HFFc6 (cell line): Measurements from ENCODE around the gene OSR1. TPM values are rescaled to one million over a fixed set of nuclear protein-coding genes. Genes with fewer than 3 reads are reported as not detected.
A peak's percentile ranks its signal among the peaks of the same experiment; 100 is the strongest.

Source experiments
- DNase-seq: peaks from one replicate; pipeline ENCODE4 v3.0.0-alpha.2; 2018
- H3K27ac Mint-ChIP-seq: 2 replicates; pipeline ENCODE4 v1.8.0; 2020; ENCODE audit warnings: mild to moderate bottlenecking, mixed read lengths
- H3K27me3 Mint-ChIP-seq: 2 replicates; pipeline ENCODE4 v1.8.0; 2021; ENCODE audit warnings: mild to moderate bottlenecking, moderate library complexity, mixed read lengths; ENCODE audit not compliant: insufficient read depth
- H3K36me3 Mint-ChIP-seq: 2 replicates; pipeline ENCODE4 v1.8.0; 2021; ENCODE audit warnings: low read depth, mixed read lengths
- H3K4me1 Mint-ChIP-seq: 2 replicates; pipeline ENCODE4 v1.8.0; 2020; ENCODE audit warnings: low read depth, mixed read lengths
- H3K4me3 Mint-ChIP-seq: 2 replicates; pipeline ENCODE4 v1.8.0; 2020; ENCODE audit warnings: mild to moderate bottlenecking, moderate library complexity, mixed read lengths
- H3K9me3 Mint-ChIP-seq: 2 replicates; pipeline ENCODE4 v1.8.0; 2020; ENCODE audit warnings: mild to moderate bottlenecking, mixed read lengths
- CTCF ChIP-seq: fragments of 200-600 bp; sonication (generic); IDR thresholded peaks from 2 replicates; pipeline ENCODE4 v1.5.0; 2021; ENCODE audit warnings: antibody characterized with exemption, mild to moderate bottlenecking
- total RNA-seq, 6 experiments: library from RNA; stranded (reverse); fragmentation: NEBNext Ultra II Directional; extraction: Animal tissue kit (Norgen Biotek cat#: 25700); gene quantifications; 2 replicates in 1 of 6; 3 replicates in 5 of 6; pipeline ENCODE4 v1.2.3, GENCODE V29; 2021

Gene OSR1
- total RNA-seq, 6 experiments from 2014 or later, result 5.4 to 11.9 (median 11.1) TPM

GRCh38 chr2:19351499-19351898 is 6.9 kb downstream of the OSR1 start:
- H3K27ac Mint-ChIP-seq, result no peak overlapping the region

GRCh38 chr2:19350678-19351401 is 7.6 kb downstream of the OSR1 start:
- H3K4me3 Mint-ChIP-seq, result no peak overlapping the region
- H3K27me3 Mint-ChIP-seq, result peaks cover 5% of the 10 kb centered on the region
- no peak for TF ChIP-seq CTCF
- H3K27ac Mint-ChIP-seq, result no peak overlapping the region
- no peaks in the 10 kb centered on the region; the same call in 1 of the 2 replicates for H3K9me3 Mint-ChIP-seq
- peaks cover 8% of the 10 kb centered on the region for H3K4me1 Mint-ChIP-seq
- H3K36me3 Mint-ChIP-seq, result peaks cover 45% of the 10 kb centered on the region
- DNase-seq, result no peak

More at GRCh38 chr2:19351499-19351898, 6.9 kb downstream of the OSR1 start:
- H3K27me3 Mint-ChIP-seq, result peaks cover 9% of the 10 kb centered on the region
- no peaks in the 10 kb centered on the region; the same call in 1 of the 2 replicates for H3K9me3 Mint-ChIP-seq
- H3K4me3 Mint-ChIP-seq, result no peak overlapping the region
- peaks cover 12% of the 10 kb centered on the region for H3K4me1 Mint-ChIP-seq
- no peak for DNase-seq
- peaks cover 43% of the 10 kb centered on the region for H3K36me3 Mint-ChIP-seq
- TF ChIP-seq CTCF, result no peak

- peak; percentile 77 for TF ChIP-seq CTCF
- Mint-ChIP-seq H3K27ac (no peak overlapping the region), H3K9me3 (no peaks in the 10 kb centered on the region; the same call in 1 of the 2 replicates), H3K36me3 (peaks cover 49% of the 10 kb centered on the region), H3K4me3 (no peak overlapping the region), H3K4me1 (peaks cover 8% of the 10 kb centered on the region), H3K27me3 (peaks cover 5% of the 10 kb centered on the region)
- DNase-seq, result no peak
These were observed 8.3 kb downstream of the OSR1 start for GRCh38 chr2:19349911-19350677.

GRCh38 chr2:19348692-19349091 is 9.7 kb downstream of the OSR1 start:
- Mint-ChIP-seq H3K4me3 (no peak overlapping the region), H3K36me3 (peaks cover 49% of the 10 kb centered on the region), H3K9me3 (no peaks in the 10 kb centered on the region; the same call in 1 of the 2 replicates), H3K27ac (peak overlapping the region; percentile 99; the same call in 1 of the 2 replicates), H3K4me1 (peaks cover 8% of the 10 kb centered on the region), H3K27me3 (peaks cover 5% of the 10 kb centered on the region)
- no peak for TF ChIP-seq CTCF
- no peak for DNase-seq

GRCh38 chr2:19347619-19348562 is 10.5 kb downstream of the OSR1 start:
- Mint-ChIP-seq H3K4me3 (peak overlapping the region; percentile 98), H3K36me3 (peaks cover 42% of the 10 kb centered on the region), H3K4me1 (peaks cover 8% of the 10 kb centered on the region), H3K9me3 (no peaks in the 10 kb centered on the region; the same call in 1 of the 2 replicates), H3K27ac (peak overlapping the region; percentile 99), H3K27me3 (peaks cover 5% of the 10 kb centered on the region)
- no peak; the same call in 1 of the 2 replicates for TF ChIP-seq CTCF
- peak; percentile 96 for DNase-seq
